WTC11 (cell line): ENCODE measurements around the gene PERP.
A peak's percentile ranks its signal among the peaks of the same experiment; 100 is the strongest.

ENCODE experiments used
- ATF3 ChIP-seq: sonication (generic); formaldehyde crosslinking; conservative IDR thresholded peaks from 2 replicates; pipeline ENCODE4 v1.8.1; 2022; ENCODE audit warnings: mild to moderate bottlenecking, missing genetic modification reagents
- CDX4 ChIP-seq: fragments of 250-450 bp; sonication (Bioruptor Pico); IDR thresholded peaks from 2 replicates; pipeline ENCODE4 v1.9.0; 2021; ENCODE audit warnings: moderate library complexity, mild to moderate bottlenecking, inconsistent platforms, borderline replicate concordance
- CREB1 ChIP-seq: sonication (generic); formaldehyde crosslinking; IDR thresholded peaks from 2 replicates; pipeline ENCODE4 v1.8.0; 2023; ENCODE audit warnings: mild to moderate bottlenecking, missing genetic modification reagents
- CTCF ChIP-seq: fragments of 200-600 bp; IDR thresholded peaks from 2 replicates; pipeline ENCODE4 v1.8.0; 2022; ENCODE audit warnings: antibody characterized with exemption
- MAX ChIP-seq: sonication (generic); formaldehyde crosslinking; IDR thresholded peaks from 2 replicates; pipeline ENCODE4 v1.8.0; 2022; ENCODE audit warnings: mild to moderate bottlenecking, missing genetic modification reagents
- MYBL2 ChIP-seq: sonication (generic); formaldehyde crosslinking; IDR thresholded peaks from 2 replicates; pipeline ENCODE4 v1.8.1; 2023; ENCODE audit warnings: mild to moderate bottlenecking, moderate library complexity, missing genetic modification reagents
- USF2 ChIP-seq: sonication (generic); formaldehyde crosslinking; IDR thresholded peaks from 2 replicates; pipeline ENCODE4 v1.8.1; 2023; ENCODE audit warnings: mild to moderate bottlenecking, missing genetic modification reagents, moderate library complexity
- ZMAT4 ChIP-seq: fragments of 250-450 bp; sonication (Bioruptor Pico); IDR thresholded peaks from 2 replicates; pipeline ENCODE4 v1.9.0; 2021; ENCODE audit warnings: mild to moderate bottlenecking
- ZNF121 ChIP-seq: sonication (generic); formaldehyde crosslinking; IDR thresholded peaks from 2 replicates; pipeline ENCODE4 v1.8.0; 2023; ENCODE audit warnings: missing genetic modification reagents
- ZNF423 ChIP-seq: fragments of 250-450 bp; sonication (Bioruptor Pico); IDR thresholded peaks from 2 replicates; pipeline ENCODE4 v2.1.2; 2022; ENCODE audit warnings: mild to moderate bottlenecking, moderate library complexity
- ZNF532 ChIP-seq: fragments of 250-450 bp; sonication (Bioruptor Pico); IDR thresholded peaks from 2 replicates; pipeline ENCODE4 v1.9.0; 2021; ENCODE audit warnings: mild to moderate bottlenecking, borderline replicate concordance

- TF ChIP-seq CTCF (no peak), ZMAT4 (no peak), CDX4 (CRISPR knock-in tag) (no peak), ZNF423 (CRISPR knock-in tag) (no peak), MAX (CRISPR knock-in tag) (no peak), MYBL2 (CRISPR knock-in tag) (no peak), CREB1 (CRISPR knock-in tag) (no peak), ATF3 (no peak), ZNF121 (no peak), ZNF532 (CRISPR knock-in tag) (no peak), USF2 (peak; percentile 66; the same call in 1 of the 2 replicates)
Measured at GRCh38 chr6:138129190-138129589, 22.0 kb upstream of the PERP start.
